Stimulated activated CD8-positive, alpha-beta memory T cell treated with anti-CD3 and anti-CD28 coated beads, Interleukin-12 subunit alpha, Interleukin-12 subunit beta, amount 100 ng/mL, for 4 hours (primary cell): ENCODE data around the gene CRACDL.

Source experiments
- DNase-seq: peaks from one replicate; pipeline ENCODE4 v3.0.0-alpha.2; 2020; ENCODE audit warnings: low read depth

The CRACDL gene, protein sequence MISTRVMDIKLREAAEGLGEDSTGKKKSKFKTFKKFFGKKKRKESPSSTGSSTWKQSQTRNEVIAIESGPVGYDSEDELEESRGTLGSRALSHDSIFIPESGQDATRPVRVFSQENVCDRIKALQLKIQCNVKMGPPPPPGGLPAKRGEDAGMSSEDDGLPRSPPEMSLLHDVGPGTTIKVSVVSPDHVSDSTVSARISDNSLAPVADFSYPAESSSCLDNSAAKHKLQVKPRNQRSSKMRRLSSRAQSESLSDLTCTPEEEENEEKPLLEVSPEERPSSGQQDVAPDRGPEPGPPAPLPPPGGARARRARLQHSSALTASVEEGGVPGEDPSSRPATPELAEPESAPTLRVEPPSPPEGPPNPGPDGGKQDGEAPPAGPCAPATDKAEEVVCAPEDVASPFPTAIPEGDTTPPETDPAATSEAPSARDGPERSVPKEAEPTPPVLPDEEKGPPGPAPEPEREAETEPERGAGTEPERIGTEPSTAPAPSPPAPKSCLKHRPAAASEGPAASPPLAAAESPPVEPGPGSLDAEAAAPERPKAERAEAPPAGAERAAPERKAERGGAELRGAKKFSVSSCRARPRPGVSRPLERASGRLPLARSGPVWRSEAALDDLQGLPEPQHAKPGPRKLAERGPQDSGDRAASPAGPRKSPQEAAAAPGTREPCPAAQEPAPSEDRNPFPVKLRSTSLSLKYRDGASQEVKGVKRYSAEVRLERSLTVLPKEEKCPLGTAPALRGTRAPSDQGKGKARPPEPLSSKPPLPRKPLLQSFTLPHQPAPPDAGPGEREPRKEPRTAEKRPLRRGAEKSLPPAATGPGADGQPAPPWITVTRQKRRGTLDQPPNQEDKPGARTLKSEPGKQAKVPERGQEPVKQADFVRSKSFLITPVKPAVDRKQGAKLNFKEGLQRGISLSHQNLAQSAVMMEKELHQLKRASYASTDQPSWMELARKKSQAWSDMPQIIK

DNA sequence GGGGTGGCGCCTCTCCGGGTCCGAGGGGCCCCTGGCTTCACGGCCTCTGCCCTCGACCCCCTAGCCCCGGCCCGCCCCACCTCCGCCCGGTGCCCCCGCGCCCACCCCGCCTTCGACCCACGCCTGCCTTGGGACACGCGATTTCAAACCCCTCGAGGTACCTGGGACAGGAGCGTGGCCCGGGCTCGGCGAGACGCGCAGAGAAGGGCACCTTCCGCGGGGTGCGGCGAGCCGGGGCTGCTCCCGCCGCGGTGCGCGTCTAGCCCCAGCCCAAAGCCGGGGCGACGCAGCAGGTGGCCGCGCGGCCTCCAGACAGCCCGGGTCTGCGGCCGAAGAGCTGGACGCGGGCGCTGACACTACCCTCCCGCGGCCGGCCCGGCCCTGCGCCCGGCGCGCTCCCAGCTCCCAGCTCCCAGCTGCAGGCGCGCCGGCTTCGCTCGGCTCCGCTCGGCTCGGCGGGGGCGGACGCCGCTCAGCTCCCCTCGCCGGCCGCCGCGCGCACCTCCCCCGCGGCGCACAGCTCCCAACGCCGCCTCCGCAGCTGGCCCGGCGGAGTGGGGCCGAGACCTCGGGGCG lies at the start of gene CRACDL:
TSS of gene CRACDL (minus strand) at position 449 of the 576 bp plus-strand sequence. CDS start 89,425 bp downstream, outside the sequence.
- no peak for DNase-seq

DNA sequence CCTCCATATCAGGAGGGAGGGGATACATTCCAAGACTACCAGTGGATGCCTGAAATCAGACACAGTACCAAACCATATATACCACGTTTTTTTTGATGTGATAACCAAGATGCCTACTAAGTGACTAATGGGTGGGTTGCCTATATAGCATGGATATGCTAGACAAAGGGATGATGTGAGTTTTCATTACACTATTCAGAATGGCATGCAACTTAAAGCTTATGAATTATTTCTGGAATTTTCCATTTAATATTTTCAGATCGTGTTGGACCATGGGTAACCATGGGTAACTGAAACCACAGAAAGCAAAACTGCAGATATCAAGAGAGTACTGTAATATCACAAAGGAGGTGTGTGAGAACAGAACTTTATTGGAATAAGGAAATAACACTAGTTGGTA lies 39.6 kb upstream of the CRACDL start:
- DNase-seq: no peak

- no peak for DNase-seq
Observed at GRCh38 chr2:98972582-98973167, 36.6 kb upstream of the CRACDL start.

GRCh38 chr2:98959810-98960507 lies 23.9 kb upstream of the CRACDL start:
- DNase-seq: no peak

GRCh38 chr2:98952966-98953365 lies 16.9 kb upstream of the CRACDL start:
- DNase-seq: no peak

DNA sequence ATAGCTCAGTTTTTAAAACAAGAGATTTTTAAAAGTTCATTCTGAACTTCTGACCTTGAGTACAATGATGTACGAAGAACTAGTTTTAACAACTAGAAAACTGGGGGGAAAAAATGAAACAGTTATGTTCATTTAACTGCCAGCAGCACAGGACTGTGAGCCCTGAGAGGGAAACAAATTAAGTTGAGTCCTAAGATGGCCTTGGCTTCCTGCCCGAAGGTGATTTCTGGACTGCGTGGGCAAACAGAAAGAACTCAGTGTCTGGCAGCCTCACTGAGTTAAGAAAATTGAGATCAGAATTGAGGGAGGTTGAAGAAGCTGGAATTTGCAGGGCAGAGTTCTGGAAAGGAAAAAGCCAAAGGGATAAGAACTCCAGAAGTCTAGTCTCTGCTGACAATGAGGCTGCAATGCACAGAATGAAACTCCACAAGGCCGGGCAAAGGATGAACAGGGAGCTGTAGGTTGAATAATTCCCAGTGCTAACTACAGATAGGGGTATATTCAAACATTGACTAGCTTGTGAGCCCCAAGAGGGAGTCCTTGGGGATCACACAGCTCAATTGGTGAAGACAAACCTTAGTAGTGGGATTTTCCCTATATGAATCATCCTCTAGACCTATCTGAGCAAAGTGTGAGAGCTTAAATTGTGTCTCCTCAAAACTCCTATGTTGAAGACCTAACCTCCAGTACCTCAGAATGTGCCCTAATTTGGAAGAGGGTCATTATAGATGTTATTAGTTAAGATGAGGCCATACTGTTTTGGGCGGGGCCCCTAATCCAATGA lies 13.1 kb upstream of the CRACDL start:
- no peak for DNase-seq

GRCh38 chr2:98947554-98947953 lies 11.5 kb upstream of the CRACDL start:
- no peak for DNase-seq

DNA sequence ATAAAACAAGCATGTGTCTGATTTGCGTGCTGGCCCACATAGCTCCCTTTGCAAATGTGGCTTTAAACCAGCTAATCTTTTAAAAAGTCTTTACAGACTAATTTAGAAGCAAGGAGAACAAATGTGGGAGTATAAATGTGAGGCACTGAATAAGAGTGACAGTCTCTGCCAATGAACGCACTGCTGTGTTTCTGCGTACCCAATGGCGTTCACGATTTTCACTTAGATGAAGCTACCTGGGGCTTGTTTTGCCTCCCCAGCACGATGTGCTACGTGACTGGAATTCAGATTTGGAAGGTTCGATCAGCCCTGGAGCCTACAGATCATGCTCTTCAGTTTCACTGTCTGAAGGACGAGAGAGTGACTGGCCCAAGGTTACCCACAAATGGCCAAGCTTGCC lies 10.8 kb upstream of the CRACDL start:
- DNase-seq: no peak

- DNase-seq: no peak
Observed at GRCh38 chr2:98944775-98945174, 8.8 kb upstream of the CRACDL start.

GRCh38 chr2:98940102-98940501 lies 4.1 kb upstream of the CRACDL start:
- no peak for DNase-seq

GRCh38 chr2:98937906-98938305 lies 1.9 kb upstream of the CRACDL start:
- DNase-seq: no peak

DNA sequence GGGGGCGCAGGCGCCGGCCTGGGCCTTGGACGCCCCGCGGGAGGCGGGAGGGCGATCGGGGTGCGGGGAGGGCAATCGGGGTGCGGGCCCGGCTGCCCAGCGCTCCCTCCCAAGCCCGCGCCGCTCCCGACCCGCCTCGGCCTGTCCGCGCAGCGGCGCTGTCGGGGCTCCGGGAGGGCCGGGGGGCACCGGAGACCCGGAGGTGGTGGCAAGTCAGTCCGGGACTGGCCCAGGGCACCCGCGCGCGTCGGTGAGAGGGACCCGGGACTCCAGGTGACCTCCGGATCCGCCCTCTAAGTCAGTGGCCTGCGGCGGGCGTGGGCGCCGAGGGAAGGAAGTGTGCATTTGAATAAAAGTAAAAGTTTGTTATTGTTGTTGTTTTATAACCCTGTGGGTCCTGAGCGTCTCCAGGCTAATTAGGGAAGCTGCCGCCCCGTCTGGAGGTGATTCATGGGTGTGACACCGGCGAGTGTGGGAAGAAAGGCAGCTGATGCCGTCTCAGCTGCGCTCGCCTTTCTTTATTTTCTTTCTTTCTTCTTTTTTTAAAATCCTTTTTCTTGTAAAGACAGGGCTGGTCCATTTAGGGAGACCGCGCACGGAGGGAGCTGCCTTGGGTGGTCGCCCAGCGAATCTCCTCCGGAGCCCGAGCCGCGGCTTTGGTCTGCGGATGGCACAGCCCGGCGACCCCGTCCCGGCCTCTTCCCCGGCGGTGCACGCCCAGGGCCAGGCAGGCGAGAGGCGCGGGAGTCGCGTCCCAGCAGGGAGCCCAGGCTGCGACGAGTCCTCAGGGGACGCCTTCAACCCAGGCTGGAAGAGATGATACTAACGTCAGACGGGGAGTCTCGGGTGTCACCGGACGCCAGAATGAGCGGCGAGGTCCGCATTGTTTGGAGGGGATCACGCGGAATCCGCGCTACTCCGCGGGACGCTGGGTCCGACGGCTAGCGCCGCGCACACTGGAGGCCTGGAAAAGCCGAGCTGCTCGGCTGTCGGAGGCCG lies 627 bp upstream of the CRACDL start:
- no peak for DNase-seq

DNA sequence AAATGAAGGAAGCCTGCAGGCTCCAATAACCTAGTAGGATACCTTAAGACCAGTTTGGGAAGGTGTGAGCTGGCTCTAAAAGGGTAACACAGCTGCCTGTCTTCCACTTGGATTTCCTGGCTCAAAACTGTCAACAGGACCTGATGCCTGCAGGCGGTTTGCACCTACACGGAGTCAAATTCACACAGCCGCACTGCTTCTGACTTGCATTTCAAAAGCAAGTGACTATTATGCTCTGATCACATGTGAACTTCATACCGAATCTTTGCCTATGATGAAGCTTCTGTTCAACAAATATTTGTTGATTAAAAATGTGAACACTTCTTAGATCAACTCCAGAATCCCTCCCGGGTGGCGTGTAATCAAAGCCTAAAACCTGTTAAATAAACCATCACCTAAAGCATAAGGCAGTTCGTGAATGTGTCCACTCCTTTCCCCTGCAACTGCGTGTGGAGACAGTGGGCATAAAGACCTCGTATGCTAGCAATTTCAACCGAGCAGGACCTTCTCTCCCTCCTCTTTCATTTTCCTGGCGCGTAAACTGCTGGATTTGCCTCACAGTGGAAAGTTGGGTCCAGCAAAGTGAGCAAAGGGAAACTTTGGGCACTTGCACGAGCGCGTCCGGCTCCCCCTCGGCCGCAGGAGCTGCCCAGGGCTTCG lies 784 bp downstream of the CRACDL start:
- DNase-seq: no peak

GRCh38 chr2:98932778-98933343 lies 3.2 kb downstream of the CRACDL start:
- no peak for DNase-seq

DNA sequence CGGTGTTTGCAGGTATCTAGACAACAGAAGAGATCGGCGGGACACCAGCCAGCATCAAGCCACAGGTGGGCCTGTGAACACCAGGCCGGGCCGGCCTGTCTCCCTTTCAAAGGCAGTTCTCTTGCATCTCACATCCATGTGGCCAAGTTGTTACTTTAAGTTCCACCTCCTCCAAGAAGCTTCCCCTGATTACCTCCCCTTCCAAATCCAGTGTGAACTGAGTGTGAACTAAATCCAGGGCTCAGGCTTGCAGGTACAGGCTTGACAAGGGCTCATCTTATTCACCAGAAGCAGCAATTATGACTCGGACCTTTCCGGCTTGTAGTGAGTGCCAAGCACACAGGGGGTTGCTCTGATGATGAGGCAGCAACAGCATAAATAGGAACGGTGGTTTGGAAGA lies 3.9 kb downstream of the CRACDL start:
- no peak for DNase-seq

DNA sequence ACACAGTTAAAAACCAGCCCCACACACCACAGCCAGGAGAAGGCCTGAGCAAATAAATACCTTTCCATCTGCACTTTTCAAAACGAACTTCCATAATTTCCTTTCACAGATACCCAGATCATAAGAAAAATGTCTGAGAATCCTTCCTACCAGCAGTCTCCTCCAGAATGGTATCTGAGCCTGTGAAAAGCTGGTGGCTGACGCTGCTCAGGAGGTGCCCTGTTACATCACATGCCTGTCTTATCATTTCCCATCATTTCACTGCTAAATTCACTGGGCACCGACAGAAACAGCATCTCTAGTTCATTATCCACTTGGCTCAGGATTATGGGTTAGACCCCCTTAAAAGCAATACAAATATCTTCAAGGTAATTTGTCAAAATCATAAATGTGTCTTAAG lies 4.4 kb downstream of the CRACDL start:
- DNase-seq: no peak

DNA sequence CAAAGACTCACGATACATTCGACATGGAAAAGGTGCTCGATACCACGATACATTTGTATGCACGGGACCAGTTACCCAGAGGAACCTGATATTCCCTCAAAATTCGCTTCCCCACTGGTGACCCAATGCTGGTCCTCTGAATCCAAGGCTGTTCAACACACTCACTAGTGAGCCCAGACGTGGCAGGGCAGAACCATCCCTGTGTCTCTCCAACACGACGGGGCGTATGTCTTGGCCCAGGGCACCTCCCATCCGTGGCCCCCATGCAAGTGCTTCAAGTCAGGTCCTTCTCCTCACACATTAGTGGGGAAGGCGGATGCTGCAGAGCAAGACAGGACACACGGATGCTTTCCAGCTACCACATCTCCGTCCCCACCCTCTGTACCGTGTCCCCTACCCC lies 6.1 kb downstream of the CRACDL start:
- DNase-seq: no peak

- DNase-seq: no peak
Observed at GRCh38 chr2:98928242-98928641, 7.8 kb downstream of the CRACDL start.

DNA sequence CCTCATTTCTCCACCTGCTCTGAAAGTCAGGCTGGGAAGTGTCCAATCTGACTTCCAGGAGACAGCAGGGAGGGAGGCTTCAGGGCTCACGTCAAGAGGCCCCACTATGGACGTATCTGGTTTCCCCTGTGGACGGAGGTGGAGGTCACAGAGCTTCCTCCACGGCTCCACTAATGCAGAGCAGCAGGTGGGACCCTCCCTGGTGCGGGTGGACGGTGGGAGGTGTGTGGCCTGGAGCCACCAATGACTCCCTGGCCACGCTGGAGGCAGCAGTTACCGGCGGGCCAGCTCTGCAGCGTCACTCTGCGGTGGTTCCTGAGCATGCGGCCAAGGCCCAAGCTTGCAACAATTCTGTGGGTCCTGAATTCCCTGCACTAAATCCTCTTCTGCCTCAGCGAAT lies 9.0 kb downstream of the CRACDL start:
- DNase-seq: no peak
